ENCODE data around the gene RGL2. TPM values are rescaled to one million over a fixed set of nuclear protein-coding genes. Genes with fewer than 3 reads are reported as not detected.

The RGL2 gene
- total RNA-seq, 1 donor from 2014 or later, result 63.9 TPM

GRCh38 chr6:33313105-33313708 is 14.5 kb upstream of the RGL2 start:
- DNase-seq (ENCODE audit: low spot score in 2 of 2), result peak in 1 of 2 donors; percentile 80
- intact Hi-C loops (cut with DNase I), result loop anchor here (2.0 to 10.0 kb wide), 2 partner anchors 14 to 1648 kb away; partner anchors contain the start of genes C6orf47, CSNK2B, GPANK1 and LY6G5B
- H3K9me3 ChIP-seq, result no peaks in the 10 kb centered on the region
- peak overlapping the region; percentile 87 to 97 for H3K27ac ChIP-seq
- TF ChIP-seq CTCF (IDR thresholded peaks at IDR 0.05), result no peak
- no peaks in the 10 kb centered on the region for H3K27me3 ChIP-seq
- peak overlapping the region; percentile 60 to 82 for H3K4me3 ChIP-seq
- peaks cover 0 to 25% of the 10 kb centered on the region in 2 donors for H3K4me1 ChIP-seq
- peaks cover 5% of the 10 kb centered on the region in 2 donors for H3K36me3 ChIP-seq

- Histone ChIP-seq H3K27ac (peak overlapping the region; percentile 87 to 97), H3K27me3 (no peaks in the 10 kb centered on the region), H3K4me1 (peaks cover 0 to 24% of the 10 kb centered on the region in 2 donors), H3K9me3 (no peaks in the 10 kb centered on the region), H3K4me3 (peak overlapping the region; percentile 60 to 82), H3K36me3 (peaks cover 5% of the 10 kb centered on the region in 2 donors)
- TF ChIP-seq CTCF (IDR thresholded peaks at IDR 0.05), result no peak
- DNase-seq (ENCODE audit: low spot score in 2 of 2), result peak in 1 of 2 donors; percentile 82
- intact Hi-C loops (cut with DNase I), result loop anchor here (2.0 to 10.0 kb wide), 2 partner anchors 14 to 1648 kb away; partner anchors contain the start of genes C6orf47, CSNK2B, GPANK1 and LY6G5B
Measured at GRCh38 chr6:33312361-33313104, 13.8 kb upstream of the RGL2 start.

- peaks cover 29 to 31% of the 10 kb centered on the region in 2 donors for H3K36me3 ChIP-seq
- no peak overlapping the region for H3K27ac ChIP-seq
- intact Hi-C loops (cut with DNase I), result no loop called here
- no peak overlapping the region for H3K4me3 ChIP-seq
- H3K4me1 ChIP-seq, result no peaks in the 10 kb centered on the region
- no peaks in the 10 kb centered on the region for H3K27me3 ChIP-seq
- no peaks in the 10 kb centered on the region for H3K9me3 ChIP-seq
- DNase-seq (ENCODE audit: low spot score in 2 of 2), result no peak
- no peak for TF ChIP-seq CTCF (IDR thresholded peaks at IDR 0.05)
Measured at GRCh38 chr6:33306356-33306755, 7.6 kb upstream of the RGL2 start.

GRCh38 chr6:33305052-33305451 is 6.3 kb upstream of the RGL2 start:
- Histone ChIP-seq H3K27me3 (no peaks in the 10 kb centered on the region), H3K4me1 (peaks cover 0 to 7% of the 10 kb centered on the region in 2 donors), H3K27ac (no peak overlapping the region), H3K9me3 (no peaks in the 10 kb centered on the region), H3K36me3 (peaks cover 23 to 31% of the 10 kb centered on the region in 2 donors), H3K4me3 (no peak overlapping the region)
- TF ChIP-seq CTCF (IDR thresholded peaks at IDR 0.05), result no peak
- intact Hi-C loops (cut with DNase I), result no loop called here
- DNase-seq (ENCODE audit: low spot score in 2 of 2), result no peak

DNA sequence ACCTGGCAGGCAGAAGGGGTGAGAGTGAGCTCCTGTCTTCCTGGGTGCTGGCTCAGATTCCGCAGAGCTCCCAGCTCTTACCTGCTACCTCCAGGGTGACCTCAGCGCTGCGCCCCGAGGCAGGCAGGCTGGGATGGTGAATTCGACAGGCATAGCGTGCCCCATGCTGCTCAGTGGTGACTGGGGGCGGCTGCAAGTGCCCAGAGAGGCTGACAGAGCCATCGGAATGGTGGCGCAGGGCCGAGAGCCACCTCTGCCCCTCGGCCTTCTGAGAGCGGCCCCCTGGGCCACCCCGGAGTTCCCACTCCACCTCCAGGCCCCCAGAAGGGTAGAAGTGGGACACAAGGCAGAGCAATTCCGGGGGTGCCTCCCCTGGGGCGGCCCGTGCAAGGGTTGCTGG is 5.5 kb upstream of the RGL2 start:
- Histone ChIP-seq H3K27ac (no peak overlapping the region), H3K9me3 (no peaks in the 10 kb centered on the region), H3K4me3 (no peak overlapping the region), H3K4me1 (peaks cover 0 to 10% of the 10 kb centered on the region in 2 donors), H3K36me3 (peaks cover 23 to 31% of the 10 kb centered on the region in 2 donors), H3K27me3 (no peaks in the 10 kb centered on the region)
- no peak for TF ChIP-seq CTCF (IDR thresholded peaks at IDR 0.05)
- no peak for DNase-seq (ENCODE audit: low spot score in 2 of 2)
- intact Hi-C loops (cut with DNase I), result no loop called here
